Neural cell (in vitro differentiated cells): Measurements from ENCODE around the gene MMP24. TPM values are rescaled to one million over a fixed set of nuclear protein-coding genes. Genes with fewer than 3 reads are reported as not detected.

ENCODE experiments used
- H2AFZ ChIP-seq: fragments of 200-600, 300-800 bp; sonication (generic), shearing (Covaris generic); 2 replicates; pipeline ENCODE4 v1.6.0; 2014; ENCODE audit warnings: low read depth, mild to moderate bottlenecking, antibody characterized with exemption, low read length, moderate library complexity
- H3F3A ChIP-seq: fragments of 200-600 bp; shearing (Covaris generic); 2 replicates; pipeline ENCODE4 v1.6.1; 2016; ENCODE audit warnings: mild to moderate bottlenecking, moderate library complexity, mixed read lengths, antibody characterized with exemption, low read length; ENCODE audit not compliant: insufficient read depth, poor library complexity, severe bottlenecking
- H3K27ac ChIP-seq: fragments of 200-600, 300-800 bp; sonication (generic), shearing (Covaris generic); 2 replicates; pipeline ENCODE4 v1.5.1; 2014; ENCODE audit warnings: mild to moderate bottlenecking, low read length, moderate library complexity
- H3K27me3 ChIP-seq: fragments of 300-800, 200-600 bp; sonication (generic), shearing (Covaris generic); 2 replicates; pipeline ENCODE4 v1.6.0; 2014; ENCODE audit warnings: mild to moderate bottlenecking, low read depth, low read length, moderate library complexity; ENCODE audit not compliant: insufficient read depth
- H3K36me3 ChIP-seq: fragments of 300-800, 200-600 bp; sonication (generic), shearing (Covaris generic); 2 replicates; pipeline ENCODE4 v1.5.1; 2014; ENCODE audit warnings: mild to moderate bottlenecking, antibody characterized with exemption, low read length, moderate library complexity; ENCODE audit not compliant: insufficient read depth
- H3K4me2 ChIP-seq: fragments of 300-800, 200-600 bp; sonication (generic), shearing (Covaris generic); 2 replicates; pipeline ENCODE4 v1.6.0; 2014; ENCODE audit warnings: mild to moderate bottlenecking, low read length
- H3K4me3 ChIP-seq: fragments of 300-800, 200-600 bp; sonication (generic), shearing (Covaris generic); 2 replicates; pipeline ENCODE4 v1.5.1; 2014; ENCODE audit warnings: mild to moderate bottlenecking, low read length, moderate library complexity
- H3K79me2 ChIP-seq: fragments of 200-600 bp; shearing (Covaris generic); replicated peaks from 2 replicates; pipeline ENCODE4 v1.6.0; 2014; ENCODE audit warnings: mild to moderate bottlenecking, low read length, moderate library complexity; ENCODE audit not compliant: insufficient read depth
- H3K9ac ChIP-seq: fragments of 300-800, 200-600 bp; sonication (generic), shearing (Covaris generic); 2 replicates; pipeline ENCODE4 v1.6.1; 2016; ENCODE audit warnings: mild to moderate bottlenecking, low read length, mixed read lengths
- H3K9me2 ChIP-seq: fragments of 200-600 bp; shearing (Covaris generic); 2 replicates; pipeline ENCODE4 v1.6.1; 2016; ENCODE audit warnings: mild to moderate bottlenecking, low read length, mixed read lengths; ENCODE audit not compliant: insufficient read depth
- H3K9me3 ChIP-seq: fragments of 200-600, 300-800 bp; sonication (generic), shearing (Covaris generic); 2 replicates; pipeline ENCODE4 v1.6.1; 2016; ENCODE audit warnings: mild to moderate bottlenecking, mixed run types, low read length, moderate library complexity, mixed read lengths
- H4K20me1 ChIP-seq: fragments of 200-600 bp; shearing (Covaris generic); 2 replicates; pipeline ENCODE4 v1.6.1; 2016; ENCODE audit warnings: mild to moderate bottlenecking, mixed run types; ENCODE audit not compliant: insufficient read depth
- CTCF ChIP-seq: fragments of 450-650 bp; IDR thresholded peaks from 2 replicates; pipeline ENCODE4 v1.5.1; 2014; ENCODE audit warnings: antibody characterized with exemption, mild to moderate bottlenecking, moderate library complexity; ENCODE audit not compliant: poor library complexity, severe bottlenecking
- EP300 ChIP-seq: fragments of 450-650 bp; conservative IDR thresholded peaks from 2 replicates; pipeline ENCODE4 v1.6.1; 2014; ENCODE audit warnings: antibody characterized with exemption, mild to moderate bottlenecking, moderate library complexity; ENCODE audit not compliant: poor library complexity, severe bottlenecking
- EZH2 ChIP-seq: fragments of 200-600, 300-800 bp; shearing (Covaris generic), sonication (generic); IDR thresholded peaks from 2 replicates; pipeline ENCODE4 v1.6.1; 2014; ENCODE audit warnings: antibody characterized with exemption, low read length, borderline replicate concordance, mild to moderate bottlenecking; ENCODE audit not compliant: insufficient read depth, poor library complexity, severe bottlenecking
- MXI1 ChIP-seq: fragments of 450-650 bp; conservative IDR thresholded peaks from 2 replicates; pipeline ENCODE4 v1.6.1; 2014; ENCODE audit warnings: antibody characterized with exemption, mild to moderate bottlenecking; ENCODE audit not compliant: poor library complexity, severe bottlenecking
- POLR2AphosphoS5 ChIP-seq: IDR thresholded peaks from 2 replicates; pipeline ENCODE4 v1.6.1; 2012
- RAD21 ChIP-seq: fragments of 450-650 bp; conservative IDR thresholded peaks from 2 replicates; pipeline ENCODE4 v1.6.1; 2014; ENCODE audit warnings: antibody characterized with exemption, mild to moderate bottlenecking, moderate library complexity
- REST ChIP-seq: IDR thresholded peaks from 2 replicates; pipeline ENCODE4 v1.6.1; 2012; ENCODE audit warnings: borderline replicate concordance
- SMC3 ChIP-seq: fragments of 450-650 bp; conservative IDR thresholded peaks from 2 replicates; pipeline ENCODE4 v1.6.1; 2014; ENCODE audit warnings: antibody characterized with exemption, mild to moderate bottlenecking, moderate library complexity; ENCODE audit not compliant: poor library complexity
- TAF1 ChIP-seq: IDR thresholded peaks from 2 replicates; pipeline ENCODE4 v1.6.1; 2012; ENCODE audit warnings: low read depth
- polyA plus RNA-seq: library from polyadenylated mRNA; depleted of rRNA; stranded (reverse); fragments of >200 nt; gene quantifications from 2 replicates; pipeline ENCODE4 v1.2.3, GENCODE V29; 2014

The MMP24 gene
- polyA plus RNA-seq, 1 donor from 2014 or later = 57.4 TPM

GRCh38 chr20:35300469-35301262 lies 74.2 kb downstream of the MMP24 start:
- H3F3A ChIP-seq = no peaks in the 10 kb centered on the region
- no peaks in the 10 kb centered on the region for H3K27me3 ChIP-seq
- H3K9me2 ChIP-seq = no peaks in the 10 kb centered on the region
- no peaks in the 10 kb centered on the region for H3K9me3 ChIP-seq
- H3K9ac ChIP-seq = no peak overlapping the region
- TF ChIP-seq TAF1 (no peak), REST (no peak), EP300 (no peak), SMC3 (no peak), POLR2AphosphoS5 (no peak)
- H3K4me3 ChIP-seq = no peak overlapping the region
- H3K4me2 ChIP-seq = no peak overlapping the region
- H3K27ac ChIP-seq = no peak overlapping the region
- no peaks in the 10 kb centered on the region for H3K79me2 ChIP-seq
- no peaks in the 10 kb centered on the region for H4K20me1 ChIP-seq
- H2AFZ ChIP-seq = no peak overlapping the region
- no peaks in the 10 kb centered on the region for H3K36me3 ChIP-seq

- no peaks in the 10 kb centered on the region for H3K27me3 ChIP-seq
- H4K20me1 ChIP-seq = no peaks in the 10 kb centered on the region
- no peak overlapping the region for H3K4me2 ChIP-seq
- no peaks in the 10 kb centered on the region for H3F3A ChIP-seq
- TF ChIP-seq MXI1 = no peak
- H3K36me3 ChIP-seq = no peaks in the 10 kb centered on the region
- H2AFZ ChIP-seq = no peak overlapping the region
- H3K9ac ChIP-seq = no peak overlapping the region
- no peaks in the 10 kb centered on the region for H3K79me2 ChIP-seq
- no peaks in the 10 kb centered on the region for H3K9me3 ChIP-seq
- no peaks in the 10 kb centered on the region for H3K9me2 ChIP-seq
- no peak overlapping the region for H3K4me3 ChIP-seq
- no peak overlapping the region for H3K27ac ChIP-seq
Observed at GRCh38 chr20:35301426-35301825, 74.9 kb downstream of the MMP24 start.

GRCh38 chr20:35302421-35303335 lies 76.2 kb downstream of the MMP24 start:
- Histone ChIP-seq H3K27ac (no peak overlapping the region), H2AFZ (no peak overlapping the region), H3K79me2 (no peaks in the 10 kb centered on the region), H3K9me3 (no peaks in the 10 kb centered on the region), H3K4me3 (no peak overlapping the region), H3K36me3 (no peaks in the 10 kb centered on the region), H3K9me2 (no peaks in the 10 kb centered on the region), H3F3A (no peaks in the 10 kb centered on the region), H4K20me1 (no peaks in the 10 kb centered on the region), H3K27me3 (no peaks in the 10 kb centered on the region), H3K9ac (no peak overlapping the region), H3K4me2 (no peak overlapping the region)
- TF ChIP-seq REST (no peak), SMC3 (no peak), MXI1 (no peak), EP300 (no peak), POLR2AphosphoS5 (no peak), RAD21 (no peak), CTCF (no peak), EZH2 (no peak), TAF1 (no peak)
